HG03558 (cell line): Measurements from ENCODE around the gene DDB1.

Source experiments
- ATAC-seq: cut with Tn5 transposase; IDR thresholded peaks from one replicate; pipeline ENCODE4 v1.9.1; 2021; ENCODE audit warnings: moderate number of reproducible peaks; ENCODE audit not compliant: unreplicated experiment; ENCODE audit errors: extremely low read depth

The DDB1 gene

GRCh38 chr11:61357233-61357893 is 24.5 kb upstream of the DDB1 start:
- ATAC-seq = no peak

- ATAC-seq = no peak
Measured at GRCh38 chr11:61356706-61357105, 23.8 kb upstream of the DDB1 start.

- ATAC-seq = no peak
Measured at GRCh38 chr11:61354208-61354607, 21.3 kb upstream of the DDB1 start.

GRCh38 chr11:61353131-61354067 is 20.5 kb upstream of the DDB1 start:
- no peak for ATAC-seq

- ATAC-seq = no peak
Measured at GRCh38 chr11:61352038-61352437, 19.1 kb upstream of the DDB1 start.

- ATAC-seq = no peak
Measured at GRCh38 chr11:61350803-61351202, 17.9 kb upstream of the DDB1 start.

GRCh38 chr11:61350336-61350735 is 17.4 kb upstream of the DDB1 start:
- no peak for ATAC-seq

GRCh38 chr11:61349916-61350315 is 17.0 kb upstream of the DDB1 start:
- ATAC-seq = no peak

- ATAC-seq = no peak
Measured at GRCh38 chr11:61349189-61349751, 16.4 kb upstream of the DDB1 start.

- ATAC-seq = no peak
Measured at GRCh38 chr11:61347916-61348461, 15.1 kb upstream of the DDB1 start.

- ATAC-seq = no peak
Measured at GRCh38 chr11:61345954-61346843, 13.3 kb upstream of the DDB1 start.

GRCh38 chr11:61345170-61345610 is 12.3 kb upstream of the DDB1 start:
- ATAC-seq = no peak

- no peak for ATAC-seq
Measured at GRCh38 chr11:61343792-61344745, 11.2 kb upstream of the DDB1 start.

- ATAC-seq = no peak
Measured at GRCh38 chr11:61342207-61342803, 9.4 kb upstream of the DDB1 start.

GRCh38 chr11:61341706-61342105 is 8.8 kb upstream of the DDB1 start:
- ATAC-seq = no peak

GRCh38 chr11:61340979-61341378 is 8.1 kb upstream of the DDB1 start:
- ATAC-seq = no peak

- ATAC-seq = no peak
Measured at GRCh38 chr11:61339490-61339878, 6.6 kb upstream of the DDB1 start.

- ATAC-seq = no peak
Measured at GRCh38 chr11:61338783-61339489, 6.0 kb upstream of the DDB1 start.
